Smooth muscle cell of the umbilical artery (primary cell): Measurements from ENCODE around the gene XPNPEP3. TPM values are rescaled to one million over a fixed set of nuclear protein-coding genes. Genes with fewer than 3 reads are reported as not detected.

ENCODE experiments used
- total RNA-seq: library from RNA; depleted of rRNA; stranded (reverse); fragments of >200 nt; gene quantifications from 2 replicates; pipeline ENCODE4 v1.2.3, GENCODE V29; 2014

Gene XPNPEP3
- total RNA-seq, result 9.2 and 12.1 TPM in 2 replicates

DNA sequence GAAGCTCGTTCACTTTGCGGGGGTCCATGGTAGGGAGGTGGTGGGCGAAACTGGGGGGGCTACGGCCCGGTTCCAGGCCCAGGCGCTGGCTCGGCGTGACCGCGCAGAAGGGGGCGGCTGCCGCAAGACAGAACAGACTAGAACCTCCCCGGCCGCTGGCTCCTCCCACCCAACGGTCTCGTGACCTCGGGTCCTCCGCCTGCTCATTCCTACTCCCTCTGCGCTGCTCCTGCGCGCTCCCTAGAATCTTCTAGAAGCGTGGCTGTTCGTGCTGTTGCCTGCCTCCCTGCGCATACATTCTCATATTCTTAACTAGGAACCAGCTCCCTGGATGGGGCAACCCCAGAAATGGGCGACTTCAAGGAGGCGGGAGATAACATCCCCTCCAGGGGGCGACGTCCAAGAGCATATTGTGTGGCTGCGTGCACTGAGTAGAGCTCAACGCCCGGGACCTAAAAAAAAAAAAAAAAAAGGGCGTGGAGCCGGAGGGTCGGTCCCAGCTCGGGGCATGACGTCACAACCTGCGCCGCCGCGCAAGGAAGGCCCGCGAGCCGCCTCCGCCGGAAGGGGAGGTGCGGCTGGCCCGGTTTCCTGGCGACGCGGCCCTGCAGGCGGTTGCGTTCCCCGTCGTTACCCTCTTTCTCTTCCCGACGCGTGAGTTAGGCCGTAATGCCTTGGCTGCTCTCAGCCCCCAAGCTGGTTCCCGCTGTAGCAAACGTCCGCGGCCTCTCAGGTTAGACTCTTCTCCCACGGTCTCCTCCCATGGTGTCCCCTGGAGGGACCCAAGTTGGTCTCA lies at the start of gene XPNPEP3, which contains the start of gene ST13:
XPNPEP3 (plus strand) TSS at position 636 of the 796 bp plus-strand sequence; CDS start at position 670, 34 bp downstream.
ST13 (minus strand) TSS at position 127 of the 796 bp plus-strand sequence; CDS start at position 28, 99 bp downstream.

DNA sequence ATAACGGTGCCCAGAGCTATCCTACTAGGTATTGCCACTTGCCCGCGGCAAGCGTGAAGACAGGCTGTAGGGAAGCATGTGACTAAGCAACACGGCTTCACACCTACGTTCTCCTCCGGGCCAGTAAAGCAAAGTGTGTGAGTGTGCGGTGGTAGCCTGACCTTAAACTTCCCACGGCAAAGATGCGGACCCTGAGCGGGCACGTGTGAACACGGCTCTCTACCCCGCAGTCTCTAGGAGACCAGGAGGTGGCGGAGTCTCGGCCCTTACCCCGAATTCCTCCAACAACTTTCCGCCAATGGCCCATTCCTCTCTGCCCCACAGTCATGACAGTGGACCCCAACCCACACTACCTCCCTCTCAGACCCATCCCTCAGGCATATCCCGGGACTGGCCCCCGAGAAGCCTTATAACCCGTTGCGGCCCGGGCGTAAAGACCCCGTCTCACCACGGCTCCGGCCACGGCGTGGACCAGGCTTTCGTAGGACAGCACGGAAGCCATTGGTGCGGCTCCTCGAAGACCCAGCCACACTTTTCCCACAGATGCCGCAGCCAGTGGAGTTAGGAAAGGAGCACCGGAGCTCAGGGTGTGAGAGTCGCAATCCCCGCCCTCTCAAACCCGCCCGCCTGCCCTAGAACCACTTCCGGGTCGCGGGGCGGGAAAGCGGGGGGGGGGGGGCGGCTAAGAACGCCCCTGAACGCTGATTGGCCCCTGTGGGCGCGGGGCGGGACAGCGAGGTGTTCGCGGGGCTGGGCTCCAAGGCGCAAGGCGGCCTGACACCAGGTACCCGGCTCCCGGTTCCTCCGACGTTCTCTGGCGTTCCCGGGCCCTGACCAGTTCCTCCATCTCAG lies 38.0 kb upstream of the XPNPEP3 start, which contains the start of gene SLC25A17:
SLC25A17 (minus strand) TSS at position 600 of the 852 bp plus-strand sequence; CDS start at position 502, 98 bp downstream.

DNA sequence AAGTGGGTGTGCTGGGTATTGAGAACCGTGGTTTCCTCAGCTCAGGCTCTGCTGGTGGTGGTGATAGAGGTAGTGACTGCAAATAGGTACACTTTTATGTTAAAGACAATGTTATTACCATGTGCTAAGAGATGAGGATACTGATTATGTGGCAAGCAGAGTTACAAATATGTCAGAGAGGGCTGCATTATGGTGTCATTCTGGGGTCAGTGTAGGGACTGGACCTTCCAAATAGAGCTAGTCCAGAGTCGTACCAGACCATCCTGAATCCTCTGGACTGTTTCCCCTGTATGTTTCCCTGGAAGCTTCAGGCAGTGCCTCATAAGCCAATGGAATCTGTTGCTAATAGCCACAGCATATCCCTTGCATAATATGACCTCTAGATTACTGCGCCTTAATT lies 5.1 kb downstream of the XPNPEP3 start, which contains the start of gene DNAJB7:
DNAJB7 (minus strand) TSS at position 101 of the 400 bp plus-strand sequence. CDS start 119 bp downstream, outside the sequence.

DNA sequence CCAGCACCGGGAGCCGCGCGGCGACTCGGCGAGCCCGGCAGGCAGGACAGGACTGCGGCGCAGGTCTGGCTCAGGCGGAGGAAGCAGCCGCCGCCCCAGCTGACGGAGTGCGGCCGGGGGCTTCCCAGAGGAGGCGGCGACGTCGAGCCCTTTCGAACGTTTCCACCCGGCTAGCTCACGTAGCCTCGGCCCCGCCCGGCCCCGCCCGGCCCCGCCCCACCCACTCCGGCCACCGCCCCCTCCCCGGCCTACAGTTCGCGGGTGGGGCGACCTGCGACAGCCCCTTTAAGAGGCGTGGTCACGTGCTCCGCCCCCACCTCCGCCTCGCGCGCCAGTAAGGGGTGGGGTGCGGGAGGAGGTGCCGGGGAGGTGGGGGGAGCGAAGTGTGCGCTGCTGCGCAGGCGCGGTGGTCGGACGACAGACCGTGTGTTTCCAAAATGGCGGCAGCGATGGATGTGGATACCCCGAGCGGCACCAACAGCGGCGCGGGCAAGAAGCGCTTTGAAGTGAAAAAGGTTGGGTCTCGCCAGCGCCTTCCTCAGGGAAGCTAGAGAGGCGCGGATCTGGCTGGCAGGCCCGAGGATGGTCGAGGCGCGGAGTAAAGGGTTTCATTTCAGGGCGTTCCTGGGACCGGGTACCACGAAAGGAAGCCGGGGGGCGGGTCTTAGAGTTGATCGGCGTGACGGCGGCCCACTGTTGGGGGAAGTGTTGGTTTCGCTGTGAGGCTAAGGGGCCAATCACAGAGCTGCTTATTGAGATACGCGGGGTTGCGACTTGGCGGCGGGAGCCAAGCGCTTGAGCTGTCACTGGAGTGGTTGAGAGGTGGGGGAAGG lies 94.2 kb downstream of the XPNPEP3 start, which contains the start of gene RBX1:
RBX1 (plus strand) TSS at position 417 of the 833 bp plus-strand sequence; CDS start at position 438, 21 bp downstream.

Other genes with a start within 250 kb of the XPNPEP3 start
- gene MRTFA, start 220.4 kb upstream of the XPNPEP3 start, total RNA-seq, result 31.5 and 41.9 TPM in 2 replicates
- gene MCHR1, start 177.7 kb upstream of the XPNPEP3 start, total RNA-seq, result 1.7 and 4.5 TPM in 2 replicates
- gene SLC25A17, start 37.8 kb upstream of the XPNPEP3 start, total RNA-seq, result 18.1 and 20.7 TPM in 2 replicates
- gene ST13, start 509 bp upstream of the XPNPEP3 start, total RNA-seq, result 244 and 266 TPM in 2 replicates
- not detected in 2 replicates for gene DNAJB7, start 5.0 kb downstream of the XPNPEP3 start, total RNA-seq
- 28.6 and 52.9 TPM in 2 replicates for gene RBX1, start 94.2 kb downstream of the XPNPEP3 start, total RNA-seq
- gene EP300, start 235.4 kb downstream of the XPNPEP3 start, total RNA-seq, result 31.2 and 68.3 TPM in 2 replicates